Mesendoderm (in vitro differentiated cells): ENCODE results near the gene ZRANB1.

Source experiments
- DNase-seq: peaks from one replicate; pipeline ENCODE4 v3.0.0; 2013
- H2AK5ac ChIP-seq: 2 replicates; pipeline ENCODE4 v1.6.1; 2013; ENCODE audit warnings: low read length, inconsistent platforms
- H2BK120ac ChIP-seq: 2 replicates; pipeline ENCODE4 v1.6.1; 2013; ENCODE audit warnings: low read depth, mild to moderate bottlenecking, low read length, moderate library complexity, mixed read lengths
- H2BK15ac ChIP-seq: replicated peaks from 2 replicates; pipeline ENCODE4 v1.6.1; 2013; ENCODE audit warnings: low read depth, mild to moderate bottlenecking, moderate library complexity
- H2BK5ac ChIP-seq: 2 replicates; pipeline ENCODE4 v1.6.1; 2013; ENCODE audit warnings: low read length, inconsistent platforms
- H3K18ac ChIP-seq: 2 replicates; pipeline ENCODE4 v1.6.1; 2013; ENCODE audit warnings: mild to moderate bottlenecking, low read length, mixed read lengths
- H3K23ac ChIP-seq: one replicate; pipeline ENCODE4 v1.6.1; 2013; ENCODE audit warnings: low read length
- H3K27ac ChIP-seq: 2 replicates; pipeline ENCODE4 v1.5.1; 2013; ENCODE audit warnings: low read depth, mild to moderate bottlenecking, inconsistent platforms, low read length, moderate library complexity
- H3K27me3 ChIP-seq: 2 replicates; pipeline ENCODE4 v1.6.1; 2013; ENCODE audit warnings: low read length, control low read depth, mild to moderate bottlenecking, inconsistent platforms; ENCODE audit not compliant: insufficient read depth, poor library complexity
- H3K36me3 ChIP-seq: 2 replicates; pipeline ENCODE4 v1.6.1; 2013; ENCODE audit warnings: low read length, inconsistent platforms; ENCODE audit not compliant: control insufficient read depth, insufficient read depth
- H3K4ac ChIP-seq: one replicate; pipeline ENCODE4 v1.6.1; 2013; ENCODE audit warnings: low read depth, mild to moderate bottlenecking, low read length, moderate library complexity
- H3K4me1 ChIP-seq: 2 replicates; pipeline ENCODE4 v1.6.1; 2013; ENCODE audit warnings: low read depth, low read length, inconsistent platforms; ENCODE audit not compliant: control insufficient read depth
- H3K4me2 ChIP-seq: 2 replicates; pipeline ENCODE4 v1.6.1; 2013; ENCODE audit warnings: low read length
- H3K4me3 ChIP-seq: 2 replicates; pipeline ENCODE4 v1.5.1; 2013; ENCODE audit warnings: mild to moderate bottlenecking, low read length
- H3K56ac ChIP-seq: one replicate; pipeline ENCODE4 v1.6.1; 2013; ENCODE audit warnings: low read length
- H3K79me1 ChIP-seq: 2 replicates; pipeline ENCODE4 v1.6.1; 2013; ENCODE audit warnings: low read length, inconsistent platforms
- H3K79me2 ChIP-seq: 2 replicates; pipeline ENCODE4 v1.6.1; 2013; ENCODE audit warnings: mild to moderate bottlenecking, low read length; ENCODE audit not compliant: control insufficient read depth, insufficient read depth
- H3K9ac ChIP-seq: 2 replicates; pipeline ENCODE4 v1.6.1; 2013; ENCODE audit warnings: low read length, inconsistent platforms
- H4K5ac ChIP-seq: one replicate; pipeline ENCODE4 v1.6.1; 2013; ENCODE audit warnings: low read length
- H4K8ac ChIP-seq: one replicate; pipeline ENCODE4 v1.6.1; 2013; ENCODE audit warnings: low read depth, mild to moderate bottlenecking, control low read depth, low read length, moderate library complexity
- WGBS: extraction: QIAGEN DNeasy Blood & Tissue Kit; methylation state at CpG from one replicate; pipeline ENCODE4 v1.1.7; 2013; ENCODE audit warnings: low lambda C conversion rate, missing lambda C conversion rate; ENCODE audit not compliant: insufficient coverage; ENCODE audit errors: extremely low coverage; 5-methylcytosine and 5-hydroxymethylcytosine counted together

Gene ZRANB1

DNA sequence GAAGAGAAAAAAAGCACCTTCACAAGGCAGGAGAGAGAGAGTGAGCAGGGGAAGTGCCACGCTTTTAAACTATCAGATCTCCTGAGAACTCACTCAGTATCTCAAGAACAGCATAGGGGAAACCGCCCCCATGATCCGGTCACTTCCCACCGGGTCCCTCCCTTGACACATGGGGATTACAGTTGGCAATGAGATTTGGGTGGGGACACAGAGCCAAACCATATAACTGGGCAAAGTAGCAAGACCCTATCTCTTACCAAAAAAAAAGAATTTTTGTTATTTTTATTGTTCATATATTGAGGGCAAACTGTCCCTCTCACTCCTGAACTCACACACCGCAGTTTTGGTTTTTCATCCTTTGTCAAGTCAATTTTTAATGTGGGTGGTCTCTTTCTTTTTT lies 18.2 kb upstream of the ZRANB1 start:
- no peak overlapping the region for H3K4me3 ChIP-seq

DNA sequence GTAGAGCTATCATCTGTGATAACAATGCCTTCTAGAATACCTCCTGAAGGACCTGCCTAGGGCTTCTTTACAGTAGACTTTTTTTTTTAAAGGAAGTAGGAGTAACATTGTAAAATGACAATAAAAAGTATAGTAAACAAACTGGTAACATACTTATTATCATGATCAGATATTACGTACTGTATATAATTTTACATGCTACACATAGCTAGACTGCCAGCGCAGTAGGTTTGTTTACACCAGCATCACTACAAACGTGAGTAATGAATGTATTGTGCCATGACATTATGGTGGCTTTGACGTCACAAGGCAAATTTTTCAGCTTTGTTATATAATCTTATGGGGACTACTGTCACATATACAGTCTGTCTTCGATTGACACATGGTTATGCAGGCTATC lies 15.4 kb upstream of the ZRANB1 start:
- no peak overlapping the region for H2BK120ac ChIP-seq
- H3K79me2 ChIP-seq: peaks cover 77% of the 10 kb centered on the region
- no peak overlapping the region for H3K9ac ChIP-seq
- no peak overlapping the region for H3K56ac ChIP-seq
- no CpG with 5 or more reads among the region's 5 CpGs for WGBS
- no peak overlapping the region for H3K4ac ChIP-seq
- H3K36me3 ChIP-seq: no peaks in the 10 kb centered on the region
- H3K18ac ChIP-seq: no peak overlapping the region
- H3K4me3 ChIP-seq: no peak overlapping the region
- no peak overlapping the region for H3K23ac ChIP-seq
- no peak overlapping the region for H3K27ac ChIP-seq
- no peaks in the 10 kb centered on the region for H3K27me3 ChIP-seq
- no peak overlapping the region for H4K8ac ChIP-seq
- peaks cover 15% of the 10 kb centered on the region for H3K79me1 ChIP-seq
- H3K4me2 ChIP-seq: no peak overlapping the region
- no peak overlapping the region for H2AK5ac ChIP-seq
- H2BK15ac ChIP-seq: no peak overlapping the region
- no peak overlapping the region for H4K5ac ChIP-seq
- H3K4me1 ChIP-seq: no peaks in the 10 kb centered on the region
- no peak for DNase-seq
- H2BK5ac ChIP-seq: no peak overlapping the region

More for the DNA sequence above, 18.2 kb upstream of the ZRANB1 start:
- H3K4ac ChIP-seq: no peak overlapping the region
- H3K36me3 ChIP-seq: no peaks in the 10 kb centered on the region
- peaks cover 9% of the 10 kb centered on the region for H3K79me1 ChIP-seq
- no CpG with 5 or more reads among the region's 5 CpGs for WGBS
- DNase-seq: no peak
- no peak overlapping the region for H3K27ac ChIP-seq
- H3K9ac ChIP-seq: no peak overlapping the region
- no peak overlapping the region for H4K8ac ChIP-seq
- no peak overlapping the region for H3K4me2 ChIP-seq
- peaks cover 82% of the 10 kb centered on the region for H3K79me2 ChIP-seq
- no peak overlapping the region for H3K18ac ChIP-seq
- no peak overlapping the region for H2BK15ac ChIP-seq
- H2BK5ac ChIP-seq: no peak overlapping the region
- no peak overlapping the region for H3K56ac ChIP-seq
- H3K4me1 ChIP-seq: peaks cover 2% of the 10 kb centered on the region
- H3K23ac ChIP-seq: no peak overlapping the region
- H2AK5ac ChIP-seq: no peak overlapping the region
- no peak overlapping the region for H4K5ac ChIP-seq
- no peak overlapping the region for H2BK120ac ChIP-seq
- no peaks in the 10 kb centered on the region for H3K27me3 ChIP-seq

DNA sequence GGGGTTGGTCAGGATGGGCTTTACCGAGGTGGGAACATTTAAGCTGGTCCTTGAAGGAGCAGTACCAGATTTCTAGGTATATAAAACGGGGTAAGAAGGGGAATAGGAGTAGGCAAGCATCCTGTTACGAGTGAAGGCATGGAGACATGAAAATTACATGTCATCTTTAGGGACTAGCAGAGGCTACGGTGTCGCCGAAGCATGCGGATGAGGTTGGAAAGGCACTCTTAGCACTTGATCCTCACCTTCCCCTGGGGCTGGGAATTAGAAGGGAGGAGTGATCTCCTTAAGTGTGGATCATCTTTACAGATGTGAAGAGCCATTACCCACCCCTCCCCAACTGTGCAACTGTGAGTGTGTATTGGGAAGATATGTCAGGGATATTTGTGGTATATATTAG lies 13.8 kb upstream of the ZRANB1 start:
- no peak overlapping the region for H2BK15ac ChIP-seq

GRCh38 chr10:124928545-124928944 lies 13.4 kb upstream of the ZRANB1 start:
- H2BK15ac ChIP-seq: no peak overlapping the region
- no peaks in the 10 kb centered on the region for H3K4me1 ChIP-seq
- no peak overlapping the region for H3K4me3 ChIP-seq
- peaks cover 14% of the 10 kb centered on the region for H3K79me1 ChIP-seq
- H2BK5ac ChIP-seq: no peak overlapping the region
- no peak overlapping the region for H2BK120ac ChIP-seq
- no peak overlapping the region for H2AK5ac ChIP-seq
- H4K8ac ChIP-seq: no peak overlapping the region
- peaks cover 64% of the 10 kb centered on the region for H3K79me2 ChIP-seq
- H3K4me2 ChIP-seq: no peak overlapping the region
- no peaks in the 10 kb centered on the region for H3K27me3 ChIP-seq
- H3K4ac ChIP-seq: no peak overlapping the region
- H3K56ac ChIP-seq: no peak overlapping the region
- no peak overlapping the region for H4K5ac ChIP-seq
- no peak overlapping the region for H3K27ac ChIP-seq
- H3K36me3 ChIP-seq: no peaks in the 10 kb centered on the region
- H3K18ac ChIP-seq: no peak overlapping the region
- no peak overlapping the region for H3K23ac ChIP-seq
- H3K9ac ChIP-seq: no peak overlapping the region
- no peak for DNase-seq
- no CpG with 5 or more reads among the region's 3 CpGs for WGBS

More for the DNA sequence above, 13.8 kb upstream of the ZRANB1 start:
- no peak overlapping the region for H2BK5ac ChIP-seq
- no peak overlapping the region for H2BK120ac ChIP-seq
- no peak overlapping the region for H4K5ac ChIP-seq
- no peak overlapping the region for H2AK5ac ChIP-seq
- no peak overlapping the region for H4K8ac ChIP-seq
- no peaks in the 10 kb centered on the region for H3K36me3 ChIP-seq
- no peak overlapping the region for H3K18ac ChIP-seq
- H3K79me2 ChIP-seq: peaks cover 65% of the 10 kb centered on the region
- H3K4me1 ChIP-seq: no peaks in the 10 kb centered on the region
- peaks cover 15% of the 10 kb centered on the region for H3K79me1 ChIP-seq
- H3K4me2 ChIP-seq: no peak overlapping the region
- no peak overlapping the region for H3K56ac ChIP-seq
- H3K23ac ChIP-seq: no peak overlapping the region
- WGBS: no CpG with 5 or more reads among the region's 7 CpGs
- no peaks in the 10 kb centered on the region for H3K27me3 ChIP-seq
- H3K9ac ChIP-seq: no peak overlapping the region
- no peak overlapping the region for H3K4me3 ChIP-seq
- H3K4ac ChIP-seq: no peak overlapping the region
- no peak for DNase-seq
- no peak overlapping the region for H3K27ac ChIP-seq

DNA sequence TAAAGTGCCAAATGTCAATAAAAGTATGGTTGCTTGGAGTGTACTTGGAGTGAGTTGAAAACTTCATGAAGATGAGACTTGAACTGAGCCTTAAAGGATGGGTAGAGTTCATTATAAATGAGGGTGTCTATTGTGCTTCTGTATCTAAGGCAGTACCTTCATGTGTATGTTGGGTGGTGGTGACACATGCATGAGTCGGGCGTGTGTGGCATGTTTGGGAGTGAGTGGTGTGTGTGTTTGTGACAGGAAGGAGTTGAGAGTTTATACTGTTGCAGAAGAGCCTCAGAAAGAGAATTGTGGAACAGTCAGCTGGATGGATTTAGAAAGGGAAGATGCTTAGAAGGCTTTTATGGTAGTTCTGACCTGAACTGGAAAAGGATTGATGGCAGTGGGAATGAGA lies 6.0 kb upstream of the ZRANB1 start:
- peaks cover 13% of the 10 kb centered on the region for H3K79me1 ChIP-seq
- H2AK5ac ChIP-seq: no peak overlapping the region
- H3K4me1 ChIP-seq: no peaks in the 10 kb centered on the region
- no peaks in the 10 kb centered on the region for H3K27me3 ChIP-seq
- H3K27ac ChIP-seq: no peak overlapping the region
- no peak overlapping the region for H2BK5ac ChIP-seq
- no peaks in the 10 kb centered on the region for H3K36me3 ChIP-seq
- H2BK120ac ChIP-seq: no peak overlapping the region
- no peak overlapping the region for H3K4ac ChIP-seq
- WGBS: no CpG with 5 or more reads among the region's 2 CpGs
- H2BK15ac ChIP-seq: no peak overlapping the region
- H3K56ac ChIP-seq: no peak overlapping the region
- DNase-seq: no peak
- no peak overlapping the region for H4K8ac ChIP-seq
- H4K5ac ChIP-seq: no peak overlapping the region
- no peak overlapping the region for H3K9ac ChIP-seq
- no peak overlapping the region for H3K18ac ChIP-seq
- no peak overlapping the region for H3K23ac ChIP-seq
- H3K79me2 ChIP-seq: peaks cover 56% of the 10 kb centered on the region
- no peak overlapping the region for H3K4me2 ChIP-seq
- H3K4me3 ChIP-seq: no peak overlapping the region

DNA sequence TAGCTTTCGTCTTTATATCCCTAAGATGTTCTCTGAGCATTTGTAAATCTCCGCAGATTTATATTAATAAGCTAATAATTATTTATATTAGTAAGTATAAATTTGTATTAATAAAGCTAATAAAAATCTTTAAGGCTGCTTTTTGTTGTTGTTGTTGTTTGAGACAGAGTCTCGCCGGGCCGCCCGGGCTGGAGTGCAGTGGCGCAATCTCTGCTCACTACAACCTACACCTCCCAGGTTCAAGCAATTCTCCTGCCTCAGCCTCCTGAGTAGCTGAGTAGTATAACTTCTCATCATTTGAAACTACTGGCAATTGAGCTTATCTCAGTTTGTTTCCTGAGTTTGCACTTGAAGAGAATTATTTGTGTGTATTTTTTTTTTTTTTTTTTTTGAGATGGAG lies 5.1 kb upstream of the ZRANB1 start:
- Histone ChIP-seq H3K4me3 (no peak overlapping the region), H2BK120ac (no peak overlapping the region), H4K8ac (no peak overlapping the region), H3K4me2 (no peak overlapping the region), H3K56ac (no peak overlapping the region), H3K4ac (no peak overlapping the region), H2AK5ac (no peak overlapping the region), H2BK15ac (no peak overlapping the region), H3K27me3 (no peaks in the 10 kb centered on the region), H3K18ac (no peak overlapping the region), H3K27ac (no peak overlapping the region), H3K79me1 (peaks cover 13% of the 10 kb centered on the region), H3K79me2 (peaks cover 52% of the 10 kb centered on the region), H3K9ac (no peak overlapping the region), H3K23ac (no peak overlapping the region), H2BK5ac (no peak overlapping the region), H3K4me1 (no peaks in the 10 kb centered on the region), H4K5ac (no peak overlapping the region), H3K36me3 (no peaks in the 10 kb centered on the region)
- no peak for DNase-seq
- no CpG with 5 or more reads among the region's 7 CpGs for WGBS
